AG09319 (cell line): Measurements from ENCODE around the gene CNTNAP5.

Source experiments
- DNase-seq: peaks from one replicate; pipeline ENCODE4 v3.0.0-alpha.2; 2010; ENCODE audit warnings: low read depth; ENCODE audit errors: extremely low read depth
- TF ChIP-seq, protein P1 (sequence below): IDR thresholded peaks from 2 replicates; pipeline ENCODE4 v1.5.1; 2011; ENCODE audit warnings: low read depth, mild to moderate bottlenecking, inconsistent platforms, low read length, moderate library complexity

Gene CNTNAP5

DNA sequence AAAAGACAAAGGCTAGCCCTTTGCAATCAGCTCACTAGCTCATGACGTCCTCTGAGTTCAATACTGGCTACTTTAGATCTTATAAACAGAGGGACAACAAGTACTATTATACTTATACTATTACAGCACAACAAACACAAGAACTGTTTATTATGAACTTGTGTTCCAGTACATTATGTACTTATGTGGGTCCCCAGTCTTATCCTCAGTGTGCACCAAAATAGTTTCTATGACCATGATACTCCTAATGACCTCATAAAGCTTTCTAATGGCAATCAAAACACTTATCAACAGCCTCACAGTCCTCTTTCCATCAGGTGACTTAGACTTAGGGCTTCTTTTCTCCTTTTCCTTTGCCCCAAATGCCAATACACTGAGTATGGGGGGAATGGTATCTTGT lies 614.4 kb downstream of the CNTNAP5 start:
- no peak for DNase-seq
- TF ChIP-seq, protein P1, sequence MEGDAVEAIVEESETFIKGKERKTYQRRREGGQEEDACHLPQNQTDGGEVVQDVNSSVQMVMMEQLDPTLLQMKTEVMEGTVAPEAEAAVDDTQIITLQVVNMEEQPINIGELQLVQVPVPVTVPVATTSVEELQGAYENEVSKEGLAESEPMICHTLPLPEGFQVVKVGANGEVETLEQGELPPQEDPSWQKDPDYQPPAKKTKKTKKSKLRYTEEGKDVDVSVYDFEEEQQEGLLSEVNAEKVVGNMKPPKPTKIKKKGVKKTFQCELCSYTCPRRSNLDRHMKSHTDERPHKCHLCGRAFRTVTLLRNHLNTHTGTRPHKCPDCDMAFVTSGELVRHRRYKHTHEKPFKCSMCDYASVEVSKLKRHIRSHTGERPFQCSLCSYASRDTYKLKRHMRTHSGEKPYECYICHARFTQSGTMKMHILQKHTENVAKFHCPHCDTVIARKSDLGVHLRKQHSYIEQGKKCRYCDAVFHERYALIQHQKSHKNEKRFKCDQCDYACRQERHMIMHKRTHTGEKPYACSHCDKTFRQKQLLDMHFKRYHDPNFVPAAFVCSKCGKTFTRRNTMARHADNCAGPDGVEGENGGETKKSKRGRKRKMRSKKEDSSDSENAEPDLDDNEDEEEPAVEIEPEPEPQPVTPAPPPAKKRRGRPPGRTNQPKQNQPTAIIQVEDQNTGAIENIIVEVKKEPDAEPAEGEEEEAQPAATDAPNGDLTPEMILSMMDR = no peak

DNA sequence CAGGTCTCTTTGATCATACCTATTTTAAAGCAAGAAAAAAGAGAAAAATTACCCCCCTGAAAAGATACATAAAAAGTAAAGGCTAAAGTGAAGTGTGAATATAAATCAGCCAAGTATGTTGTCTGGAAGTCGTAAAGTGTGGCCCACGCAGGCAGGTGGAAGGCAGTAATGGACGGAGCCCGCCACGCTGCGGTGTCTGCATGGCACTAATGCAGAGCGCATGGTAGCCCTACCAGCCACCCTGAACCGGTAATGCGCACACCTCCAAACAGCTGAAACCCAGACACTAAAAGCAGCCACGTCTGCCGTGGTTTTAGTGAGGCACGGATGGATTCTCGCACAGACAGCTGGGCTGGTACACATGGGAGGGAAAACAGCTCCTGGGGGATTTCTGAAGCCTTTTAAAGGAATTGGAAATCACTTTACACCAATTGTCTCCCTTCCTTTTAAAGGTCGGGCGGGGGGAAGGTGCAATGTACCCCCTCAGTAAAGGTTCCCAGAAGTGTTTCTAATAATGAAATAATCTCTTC lies 615.2 kb downstream of the CNTNAP5 start:
- no peak for DNase-seq
- TF ChIP-seq, protein P1 = no peak

DNA sequence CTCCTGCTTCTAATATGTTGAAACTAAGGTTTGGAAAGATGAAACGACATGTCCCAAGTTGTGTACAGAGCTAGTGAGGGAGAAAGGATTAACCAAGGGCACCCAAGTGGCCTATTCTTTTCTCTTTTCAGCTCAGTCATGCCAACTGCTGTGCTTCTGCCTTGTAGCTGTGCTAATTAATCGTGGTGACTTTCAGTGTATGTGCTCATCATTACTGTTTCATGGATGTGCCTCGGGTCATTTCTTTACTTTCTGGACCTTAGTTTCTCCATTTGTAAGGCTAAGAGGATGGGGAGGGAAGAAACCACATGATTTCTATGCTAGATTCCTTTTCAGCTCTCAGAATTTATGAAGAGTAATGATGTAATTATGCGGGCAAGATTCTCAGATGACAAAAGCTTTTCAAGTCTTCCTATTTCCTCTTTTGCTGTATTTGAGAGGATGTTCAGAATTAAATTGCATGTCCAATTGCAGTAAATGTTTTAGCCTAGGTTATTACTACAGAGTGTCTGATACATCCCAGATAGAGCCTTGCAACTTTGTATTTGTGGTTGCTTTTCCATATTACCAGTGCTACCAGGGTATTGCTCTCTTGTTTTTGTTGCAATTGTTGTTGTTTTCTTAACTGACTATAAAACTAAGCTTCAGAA lies 621.2 kb downstream of the CNTNAP5 start:
- TF ChIP-seq, protein P1 = no peak
- no peak for DNase-seq

DNA sequence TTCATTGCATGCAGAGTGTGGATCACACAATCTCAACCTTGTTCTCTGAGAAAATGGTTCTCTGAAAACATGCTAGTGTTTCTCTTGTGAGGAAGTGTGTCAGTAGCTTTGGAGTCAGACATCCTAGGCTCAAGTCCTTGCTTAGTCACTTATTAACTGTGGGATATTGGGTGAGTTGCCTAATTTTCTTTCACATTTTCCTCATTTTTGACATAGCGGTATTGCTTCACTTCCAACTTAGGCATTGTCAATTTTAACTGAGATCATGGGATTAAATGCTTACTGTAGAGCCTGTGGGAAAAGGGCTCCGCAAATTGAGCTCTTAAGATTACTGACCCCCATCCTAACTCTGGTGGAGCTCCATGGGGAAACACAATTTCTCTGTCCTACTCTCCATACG lies 622.2 kb downstream of the CNTNAP5 start:
- TF ChIP-seq, protein P1 = no peak
- no peak for DNase-seq

DNA sequence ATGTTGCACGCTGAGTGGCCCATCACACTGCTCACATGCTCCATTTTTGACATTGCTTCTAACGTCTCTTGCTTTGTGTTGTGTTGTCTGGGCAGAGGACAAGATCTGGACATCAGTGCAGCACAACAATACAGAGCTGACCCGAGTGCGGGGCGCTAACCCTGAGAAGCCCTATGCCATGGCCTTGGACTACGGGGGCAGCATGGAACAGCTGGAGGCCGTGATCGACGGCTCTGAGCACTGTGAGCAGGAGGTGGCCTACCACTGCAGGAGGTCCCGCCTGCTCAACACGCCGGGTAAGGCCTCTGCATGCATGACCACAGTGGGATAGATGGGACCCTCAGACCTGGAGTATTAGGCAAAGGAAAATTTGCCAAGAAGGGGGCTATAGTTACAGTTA lies 622.6 kb downstream of the CNTNAP5 start:
- DNase-seq = no peak
- TF ChIP-seq, protein P1 = no peak

DNA sequence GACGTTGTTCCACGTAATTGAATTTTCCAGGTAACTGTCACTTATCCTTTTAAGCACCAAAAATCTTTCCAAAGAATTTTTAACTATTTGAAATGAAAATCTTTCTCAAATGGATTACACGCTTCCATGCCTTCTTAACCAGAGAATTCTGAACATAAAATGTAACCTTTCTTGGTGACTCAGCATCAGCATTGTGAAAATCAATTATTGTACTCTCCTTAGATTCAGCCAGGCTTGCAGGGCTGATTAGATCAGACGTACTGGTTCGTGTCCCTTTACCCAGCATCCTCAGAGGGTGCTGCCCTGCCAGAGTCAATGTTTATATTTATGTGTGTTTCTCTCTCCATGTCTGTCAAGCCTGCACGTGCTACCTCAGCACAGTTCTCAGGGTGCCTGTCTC lies 623.9 kb downstream of the CNTNAP5 start:
- TF ChIP-seq, protein P1 = no peak
- DNase-seq = no peak

DNA sequence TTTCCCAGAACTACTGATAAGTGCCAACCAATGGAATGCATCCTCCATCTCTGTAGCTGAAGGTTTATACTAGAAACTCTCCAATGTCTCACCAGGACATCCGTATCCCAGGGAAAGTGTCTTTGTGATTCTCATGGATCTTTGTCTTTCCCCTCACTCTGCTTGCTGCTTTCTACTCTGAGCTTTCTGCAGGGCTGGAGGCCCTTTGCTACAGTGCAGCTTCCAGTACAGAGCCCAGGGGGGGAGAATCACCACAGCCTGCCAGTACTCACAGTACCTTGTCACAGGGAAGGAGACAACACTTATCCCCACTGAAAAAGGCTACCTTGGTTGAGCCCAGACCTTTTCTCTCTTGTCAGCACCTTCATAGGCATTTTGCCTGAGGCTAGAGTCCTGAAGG lies 627.0 kb downstream of the CNTNAP5 start:
- TF ChIP-seq, protein P1 = no peak
- no peak for DNase-seq
